SU-DHL-6 (cell line): ENCODE measurements around the gene RTCA.
"Not testable (repeated sequence)": the region's sequence is repeated elsewhere in the genome, so short reads cannot be mapped to it uniquely, and the experiment has no call there.

Experiments used
- EZH2phosphoT487 ChIP-seq: fragments of 200-600 bp; sonication (generic), shearing (Covaris generic); conservative IDR thresholded peaks from 2 replicates; pipeline ENCODE4 v1.6.1; 2018; ENCODE audit warnings: mild to moderate bottlenecking, antibody characterized with exemption, low read length, moderate library complexity, mixed read lengths
- TF ChIP-seq, protein P1 (sequence below): fragments of 200-600 bp; sonication (generic); IDR thresholded peaks from one replicate; pipeline ENCODE4 v1.5.1; 2017; ENCODE audit warnings: antibody characterized with exemption, mild to moderate bottlenecking, low read length, moderate library complexity; ENCODE audit not compliant: insufficient read depth, poor library complexity, severe bottlenecking

GRCh38 chr1:100326325-100326670, 60.3 kb downstream of the RTCA start:
- TF ChIP-seq, protein P1, sequence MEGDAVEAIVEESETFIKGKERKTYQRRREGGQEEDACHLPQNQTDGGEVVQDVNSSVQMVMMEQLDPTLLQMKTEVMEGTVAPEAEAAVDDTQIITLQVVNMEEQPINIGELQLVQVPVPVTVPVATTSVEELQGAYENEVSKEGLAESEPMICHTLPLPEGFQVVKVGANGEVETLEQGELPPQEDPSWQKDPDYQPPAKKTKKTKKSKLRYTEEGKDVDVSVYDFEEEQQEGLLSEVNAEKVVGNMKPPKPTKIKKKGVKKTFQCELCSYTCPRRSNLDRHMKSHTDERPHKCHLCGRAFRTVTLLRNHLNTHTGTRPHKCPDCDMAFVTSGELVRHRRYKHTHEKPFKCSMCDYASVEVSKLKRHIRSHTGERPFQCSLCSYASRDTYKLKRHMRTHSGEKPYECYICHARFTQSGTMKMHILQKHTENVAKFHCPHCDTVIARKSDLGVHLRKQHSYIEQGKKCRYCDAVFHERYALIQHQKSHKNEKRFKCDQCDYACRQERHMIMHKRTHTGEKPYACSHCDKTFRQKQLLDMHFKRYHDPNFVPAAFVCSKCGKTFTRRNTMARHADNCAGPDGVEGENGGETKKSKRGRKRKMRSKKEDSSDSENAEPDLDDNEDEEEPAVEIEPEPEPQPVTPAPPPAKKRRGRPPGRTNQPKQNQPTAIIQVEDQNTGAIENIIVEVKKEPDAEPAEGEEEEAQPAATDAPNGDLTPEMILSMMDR = not testable (repeated sequence)
- not testable (repeated sequence) for TF ChIP-seq EZH2phosphoT487
